Measurements from ENCODE around the gene STRC.
"Not testable (repeated sequence)": the region's sequence is repeated elsewhere in the genome, so short reads cannot be mapped to it uniquely, and the experiment has no call there.

GRCh38 chr15:43593328-43594190 is 25.0 kb downstream of the STRC start, which contains the start of gene CKMT1B:
- TF ChIP-seq CTCF, POLR2A, EP300 (IDR thresholded peaks at IDR 0.05): not testable (repeated sequence)

Data from sigmoid colon (tissue), 4 donors.